Hair follicular keratinocyte (primary cell): ENCODE measurements around the gene SPAG5. TPM values are rescaled to one million over a fixed set of nuclear protein-coding genes. Genes with fewer than 3 reads are reported as not detected.

ENCODE experiments used
- total RNA-seq: library from RNA; depleted of rRNA; stranded (reverse); fragments of >200 nt; gene quantifications from 2 replicates; pipeline ENCODE4 v1.2.3, GENCODE V29; 2015

Gene SPAG5, protein sequence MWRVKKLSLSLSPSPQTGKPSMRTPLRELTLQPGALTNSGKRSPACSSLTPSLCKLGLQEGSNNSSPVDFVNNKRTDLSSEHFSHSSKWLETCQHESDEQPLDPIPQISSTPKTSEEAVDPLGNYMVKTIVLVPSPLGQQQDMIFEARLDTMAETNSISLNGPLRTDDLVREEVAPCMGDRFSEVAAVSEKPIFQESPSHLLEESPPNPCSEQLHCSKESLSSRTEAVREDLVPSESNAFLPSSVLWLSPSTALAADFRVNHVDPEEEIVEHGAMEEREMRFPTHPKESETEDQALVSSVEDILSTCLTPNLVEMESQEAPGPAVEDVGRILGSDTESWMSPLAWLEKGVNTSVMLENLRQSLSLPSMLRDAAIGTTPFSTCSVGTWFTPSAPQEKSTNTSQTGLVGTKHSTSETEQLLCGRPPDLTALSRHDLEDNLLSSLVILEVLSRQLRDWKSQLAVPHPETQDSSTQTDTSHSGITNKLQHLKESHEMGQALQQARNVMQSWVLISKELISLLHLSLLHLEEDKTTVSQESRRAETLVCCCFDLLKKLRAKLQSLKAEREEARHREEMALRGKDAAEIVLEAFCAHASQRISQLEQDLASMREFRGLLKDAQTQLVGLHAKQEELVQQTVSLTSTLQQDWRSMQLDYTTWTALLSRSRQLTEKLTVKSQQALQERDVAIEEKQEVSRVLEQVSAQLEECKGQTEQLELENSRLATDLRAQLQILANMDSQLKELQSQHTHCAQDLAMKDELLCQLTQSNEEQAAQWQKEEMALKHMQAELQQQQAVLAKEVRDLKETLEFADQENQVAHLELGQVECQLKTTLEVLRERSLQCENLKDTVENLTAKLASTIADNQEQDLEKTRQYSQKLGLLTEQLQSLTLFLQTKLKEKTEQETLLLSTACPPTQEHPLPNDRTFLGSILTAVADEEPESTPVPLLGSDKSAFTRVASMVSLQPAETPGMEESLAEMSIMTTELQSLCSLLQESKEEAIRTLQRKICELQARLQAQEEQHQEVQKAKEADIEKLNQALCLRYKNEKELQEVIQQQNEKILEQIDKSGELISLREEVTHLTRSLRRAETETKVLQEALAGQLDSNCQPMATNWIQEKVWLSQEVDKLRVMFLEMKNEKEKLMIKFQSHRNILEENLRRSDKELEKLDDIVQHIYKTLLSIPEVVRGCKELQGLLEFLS
- 16.9 and 49.8 TPM in 2 replicates for total RNA-seq

DNA sequence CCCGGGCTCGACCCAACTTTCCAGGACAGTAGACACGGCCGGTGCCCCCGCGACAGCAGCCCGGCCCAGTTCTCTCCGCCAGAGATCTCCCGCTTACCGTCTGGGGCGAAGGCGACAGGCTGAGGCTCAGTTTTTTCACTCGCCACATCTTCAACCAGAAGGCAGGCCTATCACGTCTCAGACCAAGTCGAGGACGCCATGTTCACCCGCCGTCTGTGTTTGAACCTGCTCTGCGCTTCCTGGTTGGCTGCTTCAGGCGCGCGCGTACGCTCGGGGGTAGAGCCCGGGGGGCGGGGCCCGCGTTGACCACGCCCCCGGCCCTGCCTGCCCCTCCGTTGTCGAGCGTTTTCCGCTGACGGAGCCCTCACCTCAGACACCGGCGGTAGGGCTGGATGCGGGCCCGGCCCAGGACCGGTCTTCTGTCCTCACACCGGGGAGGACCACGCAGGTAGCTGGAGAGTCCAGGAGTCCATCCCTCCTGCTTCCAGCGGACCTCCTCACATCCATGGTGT is at the start of gene SPAG5:
TSS of gene SPAG5 (minus strand) at position 227 of the 512 bp plus-strand sequence. CDS start at position 148, 79 bp downstream.

DNA sequence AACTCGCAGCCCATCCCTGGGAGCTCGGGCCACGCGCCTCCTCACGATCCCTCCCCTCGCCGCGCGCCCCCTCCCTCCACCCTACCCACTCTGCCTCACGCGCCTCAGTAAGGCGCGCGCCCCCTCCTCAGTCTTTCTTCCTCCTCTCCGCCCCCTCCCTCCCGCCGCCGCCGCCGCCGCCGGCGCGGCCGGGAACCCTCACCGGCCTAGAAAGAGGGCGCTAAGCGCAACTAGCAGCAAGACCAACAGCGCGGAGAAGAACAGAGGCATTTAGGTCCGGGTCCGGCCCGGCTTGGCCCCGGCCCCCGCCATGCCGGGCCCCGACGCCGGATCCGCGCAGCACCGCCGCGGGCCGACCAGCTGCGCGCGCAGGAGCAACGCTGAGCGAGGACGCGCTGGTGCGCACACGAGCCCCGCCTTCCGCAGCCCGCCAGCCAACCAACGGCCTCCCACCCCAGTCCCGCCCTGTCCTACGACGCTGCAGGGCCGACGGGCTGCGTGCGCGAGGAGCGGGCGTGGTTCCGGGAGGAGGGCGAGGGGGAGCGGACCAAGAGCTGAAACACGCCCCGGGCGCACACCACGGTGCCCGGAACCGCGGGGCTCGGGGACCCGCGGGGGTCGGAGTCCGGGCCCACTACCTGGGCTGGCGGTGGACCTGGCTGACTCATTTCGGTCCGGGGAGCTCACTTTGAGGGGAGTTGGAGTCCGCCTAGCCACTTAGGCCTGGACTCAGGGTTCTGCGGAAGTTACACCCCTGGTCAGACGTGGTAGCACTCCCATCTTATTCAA is 46.2 kb upstream of the SPAG5 start, which contains the start of gene BLTP2:
TSS of gene BLTP2 (minus strand) at position 372 of the 789 bp plus-strand sequence. CDS start at position 270, 102 bp downstream.

DNA sequence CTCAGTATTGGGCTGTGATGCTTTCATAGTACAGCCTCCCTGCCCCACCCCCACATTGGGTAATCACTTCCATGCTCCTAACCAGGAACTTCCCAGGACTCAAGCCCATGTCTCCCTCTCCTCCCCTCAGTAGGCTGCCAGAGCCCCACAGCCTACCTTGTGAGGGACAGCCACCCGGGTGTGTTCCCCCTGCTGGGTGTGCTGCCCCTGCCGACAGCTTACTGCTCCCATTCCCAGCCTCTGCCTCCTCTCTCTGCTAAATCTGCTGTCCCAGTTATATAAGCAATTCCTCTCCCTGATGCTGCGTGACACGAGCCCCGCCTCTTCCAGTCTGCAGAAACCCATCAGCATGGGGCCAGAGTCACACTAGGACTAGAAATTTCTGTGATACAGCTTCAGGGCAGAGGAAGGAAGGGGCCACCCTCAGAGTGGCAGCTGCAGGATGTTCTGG is 15.1 kb upstream of the SPAG5 start, which contains the start of gene RSKR:
TSS of gene RSKR (minus strand) at position 255 of the 451 bp plus-strand sequence. CDS start at position 231, 24 bp downstream.

DNA sequence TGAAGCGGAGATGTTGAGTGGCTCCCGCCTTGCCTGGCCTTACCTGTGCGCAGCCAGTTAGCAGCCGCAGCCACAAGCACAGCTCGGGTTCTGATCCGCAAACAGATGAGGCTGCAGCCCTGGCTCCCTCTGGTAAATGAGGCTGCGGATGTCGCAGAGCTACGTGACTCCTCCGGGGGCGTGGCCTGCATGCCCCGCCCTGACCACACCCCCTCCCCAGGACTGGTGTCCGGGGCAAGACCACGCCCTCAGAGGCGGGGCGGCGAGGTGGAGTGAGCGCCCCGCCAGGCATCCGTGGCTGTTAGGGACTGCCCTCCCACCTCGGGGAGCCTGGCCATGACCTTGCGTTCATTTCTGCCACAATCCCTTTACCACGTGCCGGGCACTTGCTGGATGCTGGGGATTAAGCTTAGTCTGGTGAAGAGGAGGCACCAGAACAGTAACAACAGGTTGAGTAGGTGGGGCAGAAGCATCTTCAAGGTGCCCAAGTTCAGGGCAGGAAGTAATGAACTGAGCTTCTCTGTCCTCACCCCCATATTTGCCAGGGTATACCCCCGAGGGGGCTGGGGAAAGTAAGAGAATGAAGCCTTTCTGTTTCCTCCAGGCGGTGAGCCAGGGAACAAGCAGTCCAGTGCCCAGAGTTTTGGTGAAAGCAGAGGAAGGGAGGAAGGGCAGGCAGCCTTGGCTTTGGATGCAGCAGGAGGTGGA is 21.9 kb downstream of the SPAG5 start, which contains the start of gene ALDOC:
TSS of gene ALDOC (minus strand) at position 138 of the 708 bp plus-strand sequence. CDS start 1,363 bp downstream, outside the sequence.

DNA sequence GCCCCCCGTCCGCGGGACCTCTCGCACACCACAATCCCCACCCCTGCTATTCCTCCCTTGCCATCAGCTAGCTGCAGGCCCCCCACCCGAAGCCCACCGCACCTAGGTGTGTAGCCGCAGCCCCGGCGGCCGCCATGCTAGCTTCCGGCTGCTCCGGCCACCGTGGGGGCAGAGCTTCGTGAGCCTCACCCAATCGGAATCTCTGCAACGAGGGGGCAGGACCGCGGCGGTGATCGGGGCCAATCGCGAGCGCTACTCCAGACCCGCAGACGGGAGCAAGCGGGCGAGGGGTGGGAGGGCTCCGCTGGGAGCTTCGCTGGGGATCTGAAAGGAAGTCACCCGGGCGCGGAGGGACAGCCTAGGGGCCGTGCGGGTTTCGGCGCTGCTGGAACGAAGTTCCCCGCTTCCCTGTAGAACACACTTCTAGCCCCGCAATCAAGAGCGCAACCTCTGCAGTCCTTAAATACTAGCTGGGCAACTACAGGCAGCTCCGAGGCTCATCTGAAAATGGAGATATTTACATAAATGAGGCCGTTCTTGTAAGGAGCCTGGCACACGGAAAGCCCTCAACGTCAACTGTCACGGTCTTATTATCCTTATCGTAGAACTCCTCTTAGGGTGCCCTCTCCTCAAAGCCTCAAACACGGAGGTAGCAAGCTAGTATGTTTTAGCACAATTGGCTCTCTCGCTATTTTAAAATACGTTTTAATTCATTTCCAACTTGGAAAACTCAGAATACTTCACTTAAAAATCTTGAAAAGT is 27.3 kb downstream of the SPAG5 start, which contains the start of gene PIGS:
TSS of gene PIGS (minus strand) at position 164 of the 762 bp plus-strand sequence. CDS start at position 136, 28 bp downstream.

DNA sequence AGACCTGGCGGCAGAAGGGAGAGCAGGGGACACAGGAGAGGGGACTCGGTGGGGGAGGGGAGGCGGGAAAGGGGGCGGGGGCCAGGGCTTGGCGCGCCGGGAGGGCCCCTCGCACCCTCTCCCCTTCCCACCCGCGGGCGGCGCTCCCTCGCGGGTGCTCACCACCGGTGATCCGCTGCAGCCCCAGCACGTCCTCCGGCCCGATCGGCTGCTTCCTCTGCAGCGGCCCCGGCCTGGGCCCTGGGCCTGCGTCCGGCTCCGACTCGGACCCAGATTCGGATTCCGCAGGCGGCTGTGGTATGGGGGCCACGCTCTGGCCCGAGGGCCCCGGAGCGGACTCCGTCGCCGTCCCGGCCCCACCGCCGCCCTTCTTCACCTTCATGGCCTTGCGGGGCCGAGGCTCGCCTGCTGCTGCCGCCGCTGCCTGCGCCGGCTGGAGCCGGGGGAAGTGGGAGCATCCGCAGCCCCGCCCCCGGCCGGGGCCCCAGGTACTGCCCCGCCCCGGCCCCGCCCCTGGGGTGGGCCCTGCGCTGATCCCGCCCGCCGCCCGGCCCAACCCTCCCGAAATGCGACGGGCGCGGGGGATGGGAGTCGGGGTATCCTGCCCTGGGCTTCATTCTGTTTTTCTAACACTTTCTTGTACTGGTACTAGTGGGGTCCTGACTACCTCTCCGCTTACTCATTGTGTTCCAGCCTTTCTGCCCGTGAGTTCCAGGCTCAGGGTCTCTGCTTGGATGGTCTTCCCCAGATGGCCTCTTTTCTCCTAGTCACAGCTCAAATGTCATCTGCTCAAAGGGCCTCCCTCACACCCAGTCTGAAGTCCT is 46.4 kb downstream of the SPAG5 start, which contains the start of gene UNC119:
TSS of gene UNC119 (minus strand) at position 449 of the 824 bp plus-strand sequence. CDS start at position 382, 67 bp downstream.

Other genes with a start within 250 kb of the SPAG5 start
- gene POLDIP2, start 241.5 kb downstream of the SPAG5 start, total RNA-seq = 96.1 and 112 TPM in 2 replicates
- gene SEBOX, start 233.8 kb downstream of the SPAG5 start, total RNA-seq = not detected in 2 replicates
- not detected in 2 replicates for gene VTN, start 228.7 kb downstream of the SPAG5 start, total RNA-seq
- 0.86 and 1.3 TPM in 2 replicates for gene SARM1, start 227.3 kb downstream of the SPAG5 start, total RNA-seq
- gene SLC46A1, start 192.8 kb downstream of the SPAG5 start, total RNA-seq = 5.2 and 6.1 TPM in 2 replicates
- not detected in 2 replicates for gene SLC13A2, start 125.4 kb downstream of the SPAG5 start, total RNA-seq
- gene FOXN1, start 92.7 kb downstream of the SPAG5 start, total RNA-seq = 0.04 and 0.08 TPM in 2 replicates
- gene UNC119, start 46.4 kb downstream of the SPAG5 start, total RNA-seq = 28.3 and 35.6 TPM in 2 replicates
- 39.9 and 70.3 TPM in 2 replicates for gene PIGS, start 27.5 kb downstream of the SPAG5 start, total RNA-seq
- gene ALDOC, start 22.1 kb downstream of the SPAG5 start, total RNA-seq = 50.5 and 61.6 TPM in 2 replicates
- gene RSKR, start 15.2 kb upstream of the SPAG5 start, total RNA-seq = 0.38 and 3.0 TPM in 2 replicates
- 93.2 and 116 TPM in 2 replicates for gene BLTP2, start 46.1 kb upstream of the SPAG5 start, total RNA-seq
- 36.5 and 43.7 TPM in 2 replicates for gene SDF2, start 62.9 kb upstream of the SPAG5 start, total RNA-seq
- gene SUPT6H, start 63.2 kb upstream of the SPAG5 start, total RNA-seq = 16.2 and 19.1 TPM in 2 replicates
- 1.3 TPM in 1 of 2 replicates, not detected in the other for gene PROCA1, start 112.9 kb upstream of the SPAG5 start, total RNA-seq
- gene RAB34, start 118.8 kb upstream of the SPAG5 start, total RNA-seq = 224 and 238 TPM in 2 replicates
- gene RPL23A, start 121.0 kb upstream of the SPAG5 start, total RNA-seq = 987 and 1,126 TPM in 2 replicates
- gene TLCD1, start 127.2 kb upstream of the SPAG5 start, total RNA-seq = 9.4 and 20.7 TPM in 2 replicates
- 0.76 and 3.2 TPM in 2 replicates for gene NEK8, start 129.8 kb upstream of the SPAG5 start, total RNA-seq
- 60.8 and 82.5 TPM in 2 replicates for gene TRAF4, start 145.0 kb upstream of the SPAG5 start, total RNA-seq
- 8.7 and 9.3 TPM in 2 replicates for gene FAM222B, start 243.8 kb upstream of the SPAG5 start, total RNA-seq